Measurements from ENCODE around the gene TIAM1.

The TIAM1 gene

DNA sequence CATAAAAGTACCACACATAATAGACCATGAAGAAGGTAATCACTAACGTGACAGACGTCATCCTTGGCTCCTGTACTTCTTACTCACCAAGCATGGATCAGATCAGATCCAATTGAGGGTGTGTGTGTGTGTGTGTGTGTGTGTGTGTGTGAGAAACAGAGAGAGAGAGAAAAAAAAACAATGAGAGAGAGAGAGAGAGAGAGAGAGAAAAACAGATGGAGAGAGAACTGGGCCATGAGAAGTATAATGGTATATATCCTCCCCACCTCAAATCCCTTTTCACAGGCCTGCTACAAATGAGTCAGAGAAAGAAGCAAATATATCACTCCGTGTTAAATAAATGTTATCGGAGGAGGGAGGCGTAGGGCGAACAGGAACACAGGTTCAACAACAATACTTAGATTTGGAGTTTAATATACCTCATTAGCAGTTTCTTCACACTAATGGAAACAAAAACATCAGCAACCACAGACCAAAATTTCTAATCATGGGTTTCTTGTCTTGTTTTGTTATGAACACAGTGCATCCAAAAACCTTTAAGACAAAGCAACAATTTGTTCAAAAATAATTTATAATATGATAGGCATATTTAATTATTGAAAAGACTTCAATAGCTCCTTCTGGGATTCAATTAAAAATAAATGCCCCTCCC, 45.3 kb downstream of the TIAM1 start:
- TF ChIP-seq, protein P1, sequence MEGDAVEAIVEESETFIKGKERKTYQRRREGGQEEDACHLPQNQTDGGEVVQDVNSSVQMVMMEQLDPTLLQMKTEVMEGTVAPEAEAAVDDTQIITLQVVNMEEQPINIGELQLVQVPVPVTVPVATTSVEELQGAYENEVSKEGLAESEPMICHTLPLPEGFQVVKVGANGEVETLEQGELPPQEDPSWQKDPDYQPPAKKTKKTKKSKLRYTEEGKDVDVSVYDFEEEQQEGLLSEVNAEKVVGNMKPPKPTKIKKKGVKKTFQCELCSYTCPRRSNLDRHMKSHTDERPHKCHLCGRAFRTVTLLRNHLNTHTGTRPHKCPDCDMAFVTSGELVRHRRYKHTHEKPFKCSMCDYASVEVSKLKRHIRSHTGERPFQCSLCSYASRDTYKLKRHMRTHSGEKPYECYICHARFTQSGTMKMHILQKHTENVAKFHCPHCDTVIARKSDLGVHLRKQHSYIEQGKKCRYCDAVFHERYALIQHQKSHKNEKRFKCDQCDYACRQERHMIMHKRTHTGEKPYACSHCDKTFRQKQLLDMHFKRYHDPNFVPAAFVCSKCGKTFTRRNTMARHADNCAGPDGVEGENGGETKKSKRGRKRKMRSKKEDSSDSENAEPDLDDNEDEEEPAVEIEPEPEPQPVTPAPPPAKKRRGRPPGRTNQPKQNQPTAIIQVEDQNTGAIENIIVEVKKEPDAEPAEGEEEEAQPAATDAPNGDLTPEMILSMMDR (IDR thresholded peaks at IDR 0.05), result no peak
- no peak for TF ChIP-seq ZFX (IDR thresholded peaks at IDR 0.05; ENCODE audit: borderline replicate concordance)
- H3K27ac ChIP-seq, result no peak overlapping the region

DNA sequence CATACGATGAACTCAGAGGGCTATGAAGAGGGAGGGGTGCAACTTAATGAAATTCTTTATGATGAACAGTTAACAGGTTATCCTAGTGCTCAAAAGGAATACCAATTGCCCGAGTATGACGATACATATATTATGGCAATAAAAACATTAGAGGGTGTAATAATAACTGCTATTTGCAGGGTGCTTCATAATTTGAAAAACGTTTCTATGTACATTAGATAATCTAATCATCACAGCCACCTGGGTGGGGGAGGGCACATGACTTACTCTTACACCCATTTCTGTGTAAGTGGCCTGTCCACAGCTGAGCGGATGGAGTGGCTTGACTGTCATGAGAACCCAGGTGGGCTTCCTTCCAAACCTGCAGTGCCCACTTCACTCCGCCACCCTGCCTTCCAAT, 46.3 kb downstream of the TIAM1 start:
- no peak overlapping the region for H3K27ac ChIP-seq
- no peak for TF ChIP-seq ZFX (IDR thresholded peaks at IDR 0.05; ENCODE audit: borderline replicate concordance)
- TF ChIP-seq, protein P1 (IDR thresholded peaks at IDR 0.05), result no peak

DNA sequence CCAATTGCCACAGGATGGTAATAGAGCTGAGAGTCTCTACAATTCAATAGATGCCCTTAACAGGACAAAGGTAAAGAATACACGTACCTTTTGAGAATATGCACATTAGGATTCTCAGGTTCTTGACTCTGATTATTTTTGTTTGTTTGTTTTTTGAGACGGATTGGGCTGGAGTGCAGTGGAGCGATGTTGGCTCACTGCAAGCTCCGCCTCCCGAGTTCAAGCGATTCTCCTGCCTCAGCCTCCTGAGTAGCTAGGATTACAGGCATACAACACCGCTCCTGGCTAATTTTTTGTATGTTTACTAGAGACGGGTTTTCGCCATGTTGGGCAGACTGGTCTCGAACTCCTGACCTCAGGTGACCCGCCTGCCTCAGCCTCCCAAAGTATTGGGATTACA, 48.4 kb downstream of the TIAM1 start:
- H3K27ac ChIP-seq, result no peak overlapping the region
- TF ChIP-seq, protein P1 (IDR thresholded peaks at IDR 0.05), result no peak
- TF ChIP-seq ZFX (IDR thresholded peaks at IDR 0.05; ENCODE audit: borderline replicate concordance), result no peak

DNA sequence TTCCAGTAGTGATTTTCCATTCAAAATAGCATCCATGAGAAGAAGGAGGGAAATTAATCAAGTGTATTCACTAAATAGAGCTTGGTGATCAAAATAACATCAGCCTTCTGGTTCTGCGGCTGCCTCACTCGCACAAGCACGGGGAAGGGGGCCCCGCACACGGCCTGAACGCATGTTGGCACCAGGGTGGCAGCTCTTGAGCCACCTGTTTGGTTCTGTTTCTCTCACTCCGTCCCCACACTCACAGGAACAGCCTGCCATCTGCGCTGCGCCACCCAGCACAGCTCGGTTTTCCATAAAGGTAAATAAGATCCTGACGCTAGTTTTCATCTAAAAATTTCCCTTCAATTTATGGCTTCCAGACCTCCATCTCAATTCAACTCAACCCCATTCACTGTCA, 49.4 kb downstream of the TIAM1 start:
- no peak overlapping the region for H3K27ac ChIP-seq
- TF ChIP-seq, protein P1 (IDR thresholded peaks at IDR 0.05), result no peak
- no peak for TF ChIP-seq ZFX (IDR thresholded peaks at IDR 0.05; ENCODE audit: borderline replicate concordance)

DNA sequence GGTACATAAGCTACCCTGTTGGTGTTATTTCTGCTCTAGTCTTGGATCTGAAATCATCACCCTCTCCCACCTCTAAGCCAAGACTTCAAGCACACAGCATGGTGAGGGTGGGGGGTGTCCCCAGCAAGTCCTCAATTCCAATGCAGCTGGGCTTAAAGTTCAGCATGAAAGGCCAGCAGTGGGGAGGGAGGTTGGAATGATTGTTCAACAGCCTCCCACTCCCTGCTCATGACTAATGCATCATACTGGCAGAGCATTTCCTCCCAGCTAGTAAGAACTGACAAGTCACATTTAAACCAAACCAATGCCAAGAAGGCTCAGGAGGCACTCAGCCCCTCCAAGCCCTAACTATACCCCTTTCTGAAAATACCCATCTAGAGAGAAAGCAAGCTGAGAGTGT, 50.1 kb downstream of the TIAM1 start:
- TF ChIP-seq ZFX (IDR thresholded peaks at IDR 0.05; ENCODE audit: borderline replicate concordance), result no peak
- TF ChIP-seq, protein P1 (IDR thresholded peaks at IDR 0.05), result no peak
- H3K27ac ChIP-seq, result no peak overlapping the region

DNA sequence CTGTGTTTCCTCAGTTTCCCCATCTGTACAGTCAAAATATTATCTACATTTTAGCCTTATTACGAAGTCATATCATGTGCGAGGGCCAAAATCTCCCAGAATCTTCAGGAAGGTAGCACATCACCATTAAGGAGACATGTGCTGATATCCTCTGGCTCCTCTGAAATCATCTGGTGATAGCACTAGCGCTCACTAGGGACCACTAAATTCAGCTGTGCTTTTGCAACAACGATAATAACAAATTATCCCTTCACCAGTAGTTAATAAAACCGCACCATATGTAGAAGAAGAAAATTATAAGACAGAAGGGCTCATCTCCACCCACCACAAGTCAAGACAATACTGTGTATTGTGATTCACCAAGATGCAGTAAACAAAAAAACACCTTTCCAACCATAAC, 53.3 kb downstream of the TIAM1 start:
- H3K27ac ChIP-seq, result no peak overlapping the region
- TF ChIP-seq, protein P1 (IDR thresholded peaks at IDR 0.05), result no peak
- TF ChIP-seq ZFX (IDR thresholded peaks at IDR 0.05; ENCODE audit: borderline replicate concordance), result no peak

DNA sequence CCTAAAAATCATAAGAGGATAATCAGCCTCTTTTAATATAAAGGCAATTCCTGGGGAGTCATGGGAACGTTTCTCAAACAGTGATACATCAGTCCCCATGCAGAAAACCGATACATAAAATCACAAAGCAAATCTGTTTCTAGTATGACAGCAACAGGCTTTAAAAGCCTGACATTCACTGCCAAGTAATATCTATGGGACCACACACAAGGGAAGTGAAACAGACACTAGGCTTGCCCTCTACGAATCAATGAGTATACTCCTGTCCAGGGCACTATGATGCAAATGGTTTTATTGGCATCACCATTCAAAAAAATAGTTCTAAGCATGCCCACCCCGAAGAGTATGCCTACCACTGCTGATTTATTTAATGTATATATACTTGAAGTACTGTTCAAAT, 54.4 kb downstream of the TIAM1 start:
- H3K27ac ChIP-seq, result no peak overlapping the region
- no peak for TF ChIP-seq ZFX (IDR thresholded peaks at IDR 0.05; ENCODE audit: borderline replicate concordance)
- TF ChIP-seq, protein P1 (IDR thresholded peaks at IDR 0.05), result no peak
